Eye (tissue), 1 donor: Measurements from ENCODE around the gene PRSS21.

Source experiments
- DNase-seq: peaks from one replicate; pipeline ENCODE4 v3.0.0-alpha.2; 2015

PRSS21 gene, protein sequence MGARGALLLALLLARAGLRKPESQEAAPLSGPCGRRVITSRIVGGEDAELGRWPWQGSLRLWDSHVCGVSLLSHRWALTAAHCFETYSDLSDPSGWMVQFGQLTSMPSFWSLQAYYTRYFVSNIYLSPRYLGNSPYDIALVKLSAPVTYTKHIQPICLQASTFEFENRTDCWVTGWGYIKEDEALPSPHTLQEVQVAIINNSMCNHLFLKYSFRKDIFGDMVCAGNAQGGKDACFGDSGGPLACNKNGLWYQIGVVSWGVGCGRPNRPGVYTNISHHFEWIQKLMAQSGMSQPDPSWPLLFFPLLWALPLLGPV

DNA sequence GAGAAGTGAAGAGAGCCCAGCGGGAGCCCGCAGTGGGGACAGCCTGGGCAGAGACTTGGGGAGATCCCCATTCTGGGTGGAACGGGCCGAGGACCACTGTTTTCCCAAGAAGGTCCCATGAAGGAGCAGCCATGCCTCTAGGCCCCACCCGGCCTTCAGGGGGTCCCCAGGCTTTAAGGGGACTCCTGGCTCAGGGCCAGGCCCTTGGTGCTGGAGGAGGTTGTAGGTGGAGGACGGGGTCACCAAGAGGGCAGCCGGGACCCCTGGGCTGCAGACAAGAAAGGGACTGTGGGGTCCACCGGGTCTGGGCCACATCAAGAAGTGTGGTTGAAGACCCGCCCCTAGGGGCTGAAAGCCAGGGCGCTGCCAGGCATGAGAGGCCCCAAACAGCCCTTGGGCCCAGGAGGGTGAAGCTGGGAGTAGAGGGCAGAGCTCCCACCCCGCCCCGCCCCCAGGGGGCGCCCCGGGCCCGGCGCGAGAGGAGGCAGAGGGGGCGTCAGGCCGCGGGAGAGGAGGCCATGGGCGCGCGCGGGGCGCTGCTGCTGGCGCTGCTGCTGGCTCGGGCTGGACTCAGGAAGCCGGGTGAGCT lies at the start of gene PRSS21:
PRSS21 (plus strand) TSS at position 487 of the 589 bp plus-strand sequence; CDS start at position 519, 32 bp downstream.
- DNase-seq, result no peak

DNA sequence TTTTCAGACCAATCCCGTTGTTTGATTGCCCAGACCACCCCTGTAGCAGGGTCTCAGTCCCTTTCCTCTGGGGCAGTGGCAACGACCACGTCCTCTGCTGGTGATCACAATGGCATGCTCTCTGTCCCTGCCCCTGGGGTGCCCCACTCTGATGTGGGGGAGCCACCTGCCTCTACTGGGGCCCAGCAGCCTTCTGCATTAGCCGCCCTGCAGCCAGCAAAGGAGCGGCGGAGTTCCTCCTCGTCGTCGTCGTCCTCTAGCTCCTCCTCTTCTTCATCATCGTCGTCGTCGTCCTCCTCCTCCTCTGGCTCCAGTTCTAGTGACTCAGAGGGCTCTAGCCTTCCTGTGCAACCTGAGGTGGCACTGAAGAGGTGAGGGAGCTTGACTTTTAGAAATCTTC lies 49.1 kb upstream of the PRSS21 start:
- DNase-seq, result no peak

DNA sequence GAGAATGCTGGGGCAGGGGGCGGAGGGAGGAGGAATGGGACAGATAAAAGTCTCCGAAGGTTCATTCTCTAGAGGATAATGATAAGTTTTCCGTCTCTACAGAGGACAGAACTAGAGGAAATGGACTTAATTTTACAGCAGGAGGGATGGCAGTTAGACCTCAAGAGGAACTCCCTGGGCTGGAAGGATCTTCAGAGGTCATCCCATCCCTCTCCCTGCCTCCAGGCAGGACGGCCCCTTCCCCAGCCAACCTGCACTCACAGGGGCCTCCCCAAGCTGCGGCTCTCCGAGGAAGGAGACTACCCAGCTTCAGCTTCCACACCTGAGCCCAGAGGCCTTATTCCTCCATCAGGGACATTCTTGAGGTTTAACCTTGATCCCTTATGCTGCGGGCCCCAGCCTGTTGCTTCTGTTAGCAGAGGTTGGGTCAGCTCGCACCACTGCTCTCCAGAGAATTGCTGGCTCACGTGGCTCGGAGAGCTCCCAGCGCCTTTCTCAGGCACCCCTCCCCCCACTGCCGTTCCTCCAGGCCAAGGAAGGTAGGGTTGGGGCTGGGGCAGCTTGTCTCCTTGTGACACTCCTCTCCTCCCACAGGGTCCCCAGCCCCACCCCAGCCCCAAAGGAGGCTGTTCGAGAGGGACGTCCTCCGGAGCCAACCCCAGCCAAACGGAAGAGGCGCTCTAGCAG lies 48.5 kb upstream of the PRSS21 start:
- DNase-seq, result no peak

DNA sequence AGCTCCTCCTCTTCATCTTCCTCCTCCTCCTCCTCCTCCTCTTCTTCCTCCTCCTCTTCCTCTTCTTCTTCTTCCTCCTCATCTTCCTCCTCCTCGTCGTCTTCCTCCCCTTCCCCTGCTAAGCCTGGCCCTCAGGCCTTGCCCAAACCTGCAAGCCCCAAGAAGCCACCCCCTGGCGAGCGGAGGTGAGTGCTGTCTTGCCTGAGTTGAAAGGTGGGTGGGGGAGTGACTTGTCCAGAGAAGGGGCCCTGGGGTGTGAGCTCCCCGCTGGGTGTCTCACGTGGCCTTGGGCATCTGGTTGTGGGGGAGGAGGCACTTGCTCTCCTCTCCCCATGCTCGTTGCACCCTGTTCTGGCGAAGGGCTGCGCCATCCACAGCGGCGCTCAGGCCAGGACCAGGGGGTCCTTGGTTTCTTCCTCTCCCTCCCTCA lies 47.9 kb upstream of the PRSS21 start:
- DNase-seq, result no peak

DNA sequence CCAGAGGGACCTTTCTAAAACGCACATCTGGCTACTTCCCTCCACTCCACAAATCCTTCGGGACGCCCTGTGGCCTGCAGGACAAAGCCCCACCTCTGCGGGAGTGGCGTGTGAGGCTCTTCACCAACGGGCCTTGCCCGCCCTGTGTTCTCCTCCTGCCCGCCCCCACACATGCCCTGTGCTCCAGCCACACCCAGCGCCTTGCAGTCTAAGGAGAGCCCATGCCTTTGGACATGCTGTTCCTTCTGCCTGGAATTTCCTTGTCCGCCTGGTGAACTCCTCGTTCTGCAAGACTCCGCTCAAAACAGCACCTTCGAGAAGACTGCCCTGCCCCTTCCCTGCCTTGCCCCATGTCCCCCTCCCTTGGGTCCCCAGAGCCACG lies 47.4 kb upstream of the PRSS21 start:
- DNase-seq, result no peak

DNA sequence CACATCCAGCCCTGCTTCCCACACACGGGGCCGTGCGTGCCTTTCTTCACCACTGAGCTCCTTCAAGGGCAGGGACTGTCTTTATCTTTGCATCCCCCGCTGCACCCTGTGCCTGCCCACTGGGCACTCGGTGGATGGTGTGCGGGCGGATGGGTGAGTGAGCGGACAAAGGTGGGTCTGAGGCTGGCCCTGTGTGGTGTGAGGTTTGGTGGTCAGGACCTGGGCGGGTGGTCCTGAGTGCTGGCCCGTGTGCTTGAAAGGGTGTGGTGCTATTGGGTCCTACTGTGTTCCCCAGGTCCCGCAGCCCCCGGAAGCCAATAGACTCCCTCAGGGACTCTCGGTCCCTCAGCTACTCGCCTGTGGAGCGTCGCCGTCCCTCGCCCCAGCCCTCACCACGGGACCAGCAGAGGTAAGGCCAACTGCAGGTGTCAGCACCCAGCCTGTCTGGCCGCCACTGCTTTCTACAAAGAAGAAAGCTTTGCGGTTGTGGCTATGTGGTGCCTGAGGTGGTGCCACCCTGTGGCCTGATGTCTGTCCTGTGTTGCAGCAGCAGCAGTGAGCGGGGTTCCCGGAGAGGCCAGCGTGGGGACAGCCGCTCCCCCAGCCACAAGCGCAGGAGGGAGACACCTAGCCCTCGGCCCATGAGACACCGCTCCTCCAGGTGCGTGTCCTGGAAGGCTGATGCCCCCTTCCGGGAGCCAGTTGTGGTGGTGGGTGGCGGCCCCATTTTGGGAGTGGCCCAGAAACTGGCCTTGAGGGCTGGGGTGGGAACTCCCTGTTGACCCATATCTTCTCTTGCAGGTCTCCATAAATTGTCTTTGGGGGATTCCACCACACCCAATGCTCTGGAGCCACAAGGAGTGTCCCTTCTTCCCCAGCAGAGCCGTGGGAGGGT lies 46.7 kb upstream of the PRSS21 start:
- DNase-seq, result no peak

DNA sequence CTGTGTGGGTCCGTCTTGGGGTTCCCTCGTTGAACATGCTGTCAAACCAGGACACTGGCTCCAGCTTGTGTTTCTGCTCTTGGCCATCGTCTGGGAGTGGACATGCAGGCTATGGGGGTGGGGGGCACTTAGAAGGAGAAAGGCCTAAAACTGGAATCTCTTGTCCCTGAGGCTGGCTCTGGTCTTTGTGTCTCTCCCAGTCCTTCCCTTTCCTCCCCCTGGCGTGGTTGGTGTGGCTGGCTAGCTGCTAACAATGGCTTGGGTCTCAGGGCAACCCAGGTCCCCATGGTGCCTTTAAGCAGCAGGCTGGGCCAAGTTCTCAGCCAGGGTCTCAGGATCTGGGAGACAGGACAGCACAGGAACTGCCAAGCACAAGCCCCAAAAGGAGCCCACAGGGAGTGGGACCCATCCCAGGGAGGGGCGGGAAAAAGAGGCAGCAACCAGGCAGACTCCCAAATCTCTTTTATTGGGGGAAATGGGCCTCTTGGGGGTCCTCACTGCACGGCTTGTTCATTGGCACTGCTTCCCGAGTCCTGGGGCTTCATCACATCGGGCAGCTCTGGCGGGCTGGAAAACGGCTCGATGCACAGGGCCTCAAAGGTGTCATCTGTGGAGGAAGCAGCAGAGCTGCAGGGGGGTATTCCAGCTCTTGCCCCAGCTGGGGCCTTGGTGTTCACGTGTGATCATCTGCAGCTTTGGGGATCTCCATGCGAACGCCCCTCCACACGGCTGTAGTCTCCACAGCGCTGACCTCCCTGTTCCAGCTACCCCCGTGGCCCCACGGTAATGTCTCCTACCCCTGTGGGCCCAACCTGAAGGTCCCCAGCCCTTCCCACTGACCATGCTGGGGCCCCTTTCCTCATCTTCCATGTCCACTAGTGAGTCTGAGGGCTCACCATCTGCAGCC lies 45.3 kb upstream of the PRSS21 start:
- DNase-seq, result no peak

DNA sequence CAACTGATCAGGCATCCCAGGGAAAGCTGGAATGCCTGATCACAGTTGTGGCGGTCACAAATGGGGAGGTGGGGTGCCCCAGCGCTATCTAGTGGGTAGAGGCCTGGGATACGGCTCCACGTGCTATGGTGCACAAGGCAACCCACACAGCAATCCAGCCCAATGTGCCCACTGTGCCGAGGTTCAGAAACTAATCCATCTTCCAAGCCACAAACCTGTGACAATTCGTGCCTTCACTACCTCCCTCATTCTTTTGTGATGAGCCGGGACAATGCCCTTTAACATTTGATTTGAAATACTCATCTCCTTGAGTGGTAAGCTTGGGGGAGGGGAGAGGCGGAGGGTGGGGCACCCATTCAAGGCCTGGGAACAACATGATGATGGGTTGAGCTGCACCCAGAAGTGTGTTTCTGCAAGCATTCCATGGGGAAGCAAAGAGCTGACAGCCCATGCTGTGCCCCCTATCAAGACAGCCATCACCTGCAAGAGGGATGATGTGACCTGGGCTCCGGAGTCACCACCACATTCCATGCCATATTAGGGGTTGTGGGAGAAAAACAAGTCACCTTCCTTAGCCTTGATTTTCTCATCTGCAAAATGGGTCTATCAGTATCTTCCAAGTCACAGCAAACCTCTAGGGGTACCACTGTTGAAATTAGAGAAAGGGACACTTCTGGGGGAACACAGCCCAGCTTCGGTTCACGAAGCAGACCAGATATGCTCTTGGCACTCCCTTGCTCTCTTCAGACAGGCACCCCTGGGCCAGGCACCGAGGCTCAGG lies 43.7 kb upstream of the PRSS21 start:
- no peak for DNase-seq

DNA sequence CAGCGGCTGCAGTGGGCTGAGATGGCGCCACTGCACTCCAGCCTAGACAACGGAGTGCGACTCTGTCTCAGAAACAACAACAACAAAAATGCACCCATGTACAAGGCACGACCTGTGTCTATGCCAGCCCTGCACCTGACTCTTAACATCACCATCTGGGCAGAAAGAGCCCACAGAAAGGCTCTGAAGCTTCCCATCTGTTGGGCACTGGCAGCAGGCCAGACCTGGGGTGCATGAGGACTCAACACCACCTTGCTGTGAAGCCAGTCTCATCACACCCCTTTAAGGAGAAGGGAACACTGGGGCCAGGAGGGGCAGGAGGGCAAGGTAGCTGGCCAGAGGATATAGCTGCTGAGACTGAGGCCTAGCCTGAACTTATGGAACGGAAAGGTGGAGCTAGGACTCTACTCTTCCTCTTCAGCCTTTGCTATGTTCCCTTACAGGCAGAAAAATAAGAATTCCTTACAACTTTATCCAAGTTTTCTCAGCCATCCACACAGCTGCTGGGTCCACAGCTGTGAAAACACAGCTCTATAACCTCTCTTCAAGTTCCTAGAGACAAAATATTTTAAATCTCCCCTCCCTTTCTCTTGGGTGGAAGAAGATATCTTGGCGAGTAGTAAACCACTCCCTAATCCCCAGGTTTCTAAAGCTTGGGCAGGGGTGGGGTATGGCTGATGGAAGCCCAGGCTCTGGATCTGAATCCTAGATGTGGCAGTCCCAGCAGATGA lies 42.7 kb upstream of the PRSS21 start:
- no peak for DNase-seq

DNA sequence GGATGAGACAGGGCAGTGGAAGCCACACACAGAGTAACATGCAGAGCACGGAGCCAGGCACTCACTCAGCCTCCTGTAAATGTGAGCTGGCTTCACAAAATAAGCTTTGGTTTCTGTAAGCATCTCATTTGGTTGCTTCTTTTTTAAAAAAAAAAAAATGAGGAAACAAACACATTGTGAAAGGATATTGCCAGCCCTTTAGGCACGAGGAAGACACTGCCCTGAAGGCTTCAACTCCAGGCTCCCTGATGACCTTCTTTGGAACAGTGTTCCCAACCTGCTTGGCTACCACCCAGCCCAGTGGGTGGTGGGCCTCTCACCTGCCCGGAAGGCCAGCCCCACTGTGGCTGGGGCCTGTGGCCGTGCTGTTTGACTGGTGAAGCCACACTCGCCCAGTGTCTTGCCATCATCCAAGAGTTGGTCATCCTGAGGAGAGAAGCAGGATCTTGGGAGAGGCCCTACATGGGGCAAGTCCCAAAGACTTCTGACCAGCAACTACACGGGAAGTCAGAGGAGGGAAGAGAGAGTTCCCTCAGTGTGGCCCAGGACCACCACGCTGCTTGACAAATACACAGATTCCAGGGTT lies 41.8 kb upstream of the PRSS21 start:
- DNase-seq, result no peak

DNA sequence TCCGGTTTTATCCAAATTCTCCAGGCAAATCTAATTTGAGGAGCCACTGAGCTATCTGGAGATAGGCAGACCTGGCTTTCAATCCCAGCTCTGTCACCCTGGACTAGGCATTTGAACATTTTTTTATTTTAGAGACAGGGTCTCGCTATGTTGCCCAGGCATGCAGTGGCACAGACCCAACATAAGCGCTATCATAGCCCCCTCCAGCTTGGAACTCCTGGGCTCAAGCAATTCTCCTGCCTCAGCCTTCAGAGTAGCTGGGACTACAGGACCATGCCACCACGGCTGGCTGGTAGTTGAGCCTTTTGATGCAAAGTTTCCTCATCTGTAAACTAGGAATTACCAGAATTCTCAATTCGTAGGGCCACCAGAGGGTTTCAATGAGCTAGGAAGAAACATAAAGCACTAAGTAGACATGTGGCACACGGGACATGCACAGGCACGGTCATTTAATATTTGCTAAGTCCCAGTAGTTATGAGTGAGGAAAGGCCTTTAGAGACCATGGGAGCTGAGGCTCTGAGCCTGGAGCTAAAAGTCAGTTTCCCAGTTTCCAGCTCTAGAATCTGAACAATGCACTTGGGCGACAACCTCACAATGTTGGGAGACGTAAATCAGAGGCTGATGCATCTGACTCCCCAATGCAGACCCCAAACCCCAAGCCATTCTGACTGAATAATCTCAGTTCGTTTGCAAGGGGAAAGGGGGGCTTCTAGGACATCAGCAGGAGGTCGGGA lies 41.1 kb upstream of the PRSS21 start:
- no peak for DNase-seq

DNA sequence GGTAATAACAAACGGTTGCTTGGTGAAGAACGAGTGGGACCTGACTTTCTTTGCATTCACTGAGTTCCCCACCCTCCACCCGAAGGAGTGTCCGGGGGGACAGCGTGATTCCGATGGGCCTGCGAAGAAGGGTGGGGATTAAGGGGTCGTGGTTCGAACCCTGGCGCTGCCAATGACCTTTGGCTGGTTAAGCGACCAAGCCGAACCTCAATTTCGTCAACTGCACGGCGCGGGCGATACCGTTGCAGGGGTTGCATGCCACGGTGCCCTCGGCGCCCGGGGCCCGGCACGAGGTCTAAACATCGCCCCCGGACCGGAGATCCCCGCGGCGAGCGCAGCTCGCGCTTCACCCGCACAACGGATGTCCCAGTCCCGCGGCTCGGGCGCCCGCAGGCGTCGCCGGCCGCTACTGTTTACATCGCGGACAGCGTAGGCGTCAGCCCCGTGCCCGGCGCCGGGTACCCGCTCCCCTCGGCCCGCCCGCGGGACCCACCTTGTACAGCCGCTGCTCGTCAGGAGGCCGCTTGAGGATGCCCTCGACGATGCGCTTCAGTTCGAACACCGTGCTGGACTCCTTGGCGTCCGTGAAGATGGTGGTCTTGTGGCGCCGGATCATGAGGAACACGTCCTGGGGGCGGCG lies 40.4 kb upstream of the PRSS21 start:
- DNase-seq, result peak; percentile 63

DNA sequence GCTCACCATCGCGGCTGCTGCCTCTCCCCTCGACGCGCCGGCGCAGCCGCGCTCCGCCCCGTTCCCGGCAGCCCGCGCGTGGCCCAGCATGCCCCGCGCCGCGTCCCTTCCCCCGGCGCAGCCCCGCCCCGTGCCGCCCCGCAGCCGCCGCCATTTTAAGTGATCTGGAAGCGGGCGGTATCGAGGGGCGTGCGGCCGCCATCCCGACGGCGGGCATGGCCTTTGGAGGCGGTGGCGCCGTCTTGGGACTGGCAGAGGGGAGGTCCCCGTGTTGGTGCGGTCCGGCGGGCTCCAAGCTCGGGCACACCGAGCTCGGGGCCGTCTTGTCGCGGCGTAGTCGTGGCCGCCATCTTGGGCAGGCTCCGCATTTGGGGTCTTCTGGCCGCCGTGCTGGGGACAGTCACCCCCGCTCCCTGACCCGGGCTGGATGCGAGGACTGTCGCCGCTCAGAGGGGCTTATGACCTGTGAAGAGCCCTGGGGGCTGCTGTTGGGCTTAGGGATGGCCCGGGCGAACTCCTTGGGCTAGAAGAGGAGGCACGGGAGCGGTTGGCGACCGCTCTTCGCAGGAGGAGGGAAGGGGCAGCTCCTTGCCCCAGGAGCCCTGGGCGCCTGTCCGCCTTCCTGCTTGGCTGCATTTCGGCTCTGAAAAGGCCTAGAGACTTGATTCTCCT lies 39.7 kb upstream of the PRSS21 start, which contains the start of gene ELOB:
ELOB (minus strand) TSS at position 50 of the 672 bp plus-strand sequence; CDS start at position 9, 41 bp downstream.
- peak; percentile 95 for DNase-seq

DNA sequence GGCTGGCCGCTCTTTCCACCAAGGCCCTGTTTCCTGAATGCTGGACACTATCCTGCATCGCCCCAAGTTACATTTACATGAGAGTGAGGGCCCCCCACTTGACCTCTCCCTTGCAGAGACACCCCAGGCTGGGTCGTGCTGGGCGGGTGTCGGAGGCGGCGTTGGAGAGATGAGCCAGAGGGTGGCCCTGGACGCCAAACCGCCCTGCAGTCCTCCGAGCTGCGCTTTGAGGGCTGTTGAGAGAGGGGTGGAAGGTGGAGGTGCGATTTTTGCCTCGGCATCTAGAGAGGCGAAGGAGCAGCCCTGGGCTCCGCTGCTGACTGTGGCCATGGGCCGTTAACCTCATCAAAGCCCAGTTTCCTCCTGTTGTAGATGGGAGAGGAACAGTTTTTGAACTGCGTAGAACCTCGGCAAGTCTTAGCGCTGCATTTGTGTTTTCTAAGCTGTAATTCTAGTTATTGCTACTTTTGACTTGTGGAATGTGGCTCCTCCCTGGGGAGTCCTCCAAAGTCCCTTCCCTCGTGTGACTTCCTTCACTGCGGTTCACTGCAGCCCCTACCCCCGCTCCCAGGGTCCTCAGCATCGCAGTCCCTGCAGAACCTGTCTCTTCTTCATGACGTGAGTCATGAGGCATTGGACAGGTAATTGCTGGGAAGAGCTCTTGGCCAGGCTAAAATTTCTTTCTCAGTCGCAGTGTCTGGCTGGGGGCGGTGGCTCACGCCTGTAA lies 39.0 kb upstream of the PRSS21 start:
- no peak for DNase-seq

DNA sequence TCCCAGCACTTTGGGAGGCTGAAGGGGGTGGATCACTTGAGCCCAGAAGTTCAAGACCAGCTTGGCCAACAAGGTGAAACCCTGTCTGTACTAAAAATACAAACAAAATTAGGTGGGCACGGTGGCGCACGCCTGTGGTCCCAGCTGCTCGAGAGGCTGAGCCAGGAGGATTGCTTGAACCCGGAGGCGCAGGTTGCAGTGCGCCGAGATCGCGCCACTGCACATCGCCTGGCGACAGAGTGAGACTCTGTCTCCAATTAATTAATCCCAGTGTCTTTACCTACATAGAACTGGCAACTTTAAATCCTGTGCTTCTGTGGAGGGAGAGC lies 38.4 kb upstream of the PRSS21 start:
- no peak for DNase-seq

DNA sequence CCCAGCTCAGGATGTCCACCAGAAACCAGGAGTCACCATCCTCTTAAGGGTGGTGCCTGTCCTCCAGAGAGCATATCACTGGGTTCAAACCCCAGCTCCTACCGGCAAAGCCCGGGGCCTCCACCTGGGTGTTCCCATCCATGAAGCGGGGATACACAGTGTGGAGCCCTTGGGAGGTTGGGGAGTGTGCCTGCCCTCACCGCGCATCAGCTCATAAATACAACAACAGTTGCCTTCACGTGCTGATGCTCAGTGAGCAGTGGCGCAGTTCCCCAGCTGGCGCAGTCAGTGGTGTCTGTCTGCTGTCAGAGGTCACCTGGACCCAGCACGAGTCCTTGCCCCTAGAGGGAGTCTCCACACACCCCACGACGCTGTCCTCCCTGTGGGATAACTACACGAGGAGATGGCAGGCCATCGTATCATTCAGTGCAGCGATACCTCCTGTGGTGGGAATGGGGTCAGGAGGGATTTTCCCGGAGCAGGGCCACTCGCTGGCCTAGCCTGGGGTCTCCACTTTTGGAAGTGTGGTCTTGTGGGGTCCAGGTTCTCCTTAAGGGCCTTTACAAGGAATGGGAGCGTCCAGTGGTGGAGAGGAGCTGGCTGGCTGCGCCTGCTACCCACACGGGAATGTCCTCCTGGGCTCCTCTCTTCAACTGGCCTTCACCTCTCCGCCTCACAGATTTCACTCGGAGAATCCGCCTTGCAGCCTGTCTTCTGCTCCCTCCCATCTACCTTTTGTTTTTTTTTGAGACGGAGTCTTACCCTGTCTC lies 37.7 kb upstream of the PRSS21 start:
- no peak for DNase-seq
